Activated B cell treated with CpG ODN at 0.5 μM for 24 hours (primary cell): ENCODE measurements around the gene NPTN. TPM values are rescaled to one million over a fixed set of nuclear protein-coding genes. Genes with fewer than 3 reads are reported as not detected.

Source experiments
- ATAC-seq: fragments of 200-7000 bp; cut with Tn5 transposase; one replicate; pipeline ENCODE4 v1.10.0; 2021; ENCODE audit warnings: low read depth, mild to moderate bottlenecking, moderate library complexity
- CTCF ChIA-PET: fragments of 350-600 bp; sonication (Branson Sonifier 250); formaldehyde crosslinking; loops from one replicate; lab custom pipeline; 2021; ENCODE audit warnings: antibody characterized with exemption; lab: Charles Lee
- POLR2A ChIA-PET: fragments of 350-600 bp; sonication (Branson Sonifier 250); formaldehyde crosslinking; loops from one replicate; lab custom pipeline; 2021; ENCODE audit warnings: antibody characterized with exemption; lab: Charles Lee
- DNase-seq: peaks from one replicate; pipeline ENCODE4 v3.0.0; 2022
- H3K27ac Mint-ChIP-seq: one replicate; pipeline ENCODE4 v1.8.0; 2020; ENCODE audit warnings: mixed read lengths
- H3K27me3 Mint-ChIP-seq: one replicate; pipeline ENCODE4 v1.8.0; 2021; ENCODE audit warnings: mixed read lengths
- H3K36me3 Mint-ChIP-seq: one replicate; pipeline ENCODE4 v1.8.0; 2021; ENCODE audit warnings: low read depth, mixed read lengths
- H3K4me1 Mint-ChIP-seq: one replicate; pipeline ENCODE4 v1.8.0; 2021; ENCODE audit warnings: mixed read lengths
- H3K4me3 Mint-ChIP-seq: one replicate; pipeline ENCODE4 v1.8.0; 2020; ENCODE audit warnings: mild to moderate bottlenecking, mixed read lengths
- H3K9me3 Mint-ChIP-seq: one replicate; pipeline ENCODE4 v1.8.0; 2020; ENCODE audit warnings: mixed read lengths
- intact Hi-C: fragments of 100-400 bp; cut with micrococcal nuclease; formaldehyde crosslinking; loops from one replicate; pipeline ENCODE4 v1.15.1; 2024
- total RNA-seq: library from RNA; stranded (reverse); gene quantifications from 2 replicates; pipeline ENCODE4 v1.2.3, GENCODE V29; 2022
- TF ChIP-seq, protein P1 (sequence below): fragments of 200-600 bp; IDR thresholded peaks from one replicate; pipeline ENCODE4 v1.8.0; 2022; ENCODE audit warnings: antibody characterized with exemption, mild to moderate bottlenecking

NPTN gene
- total RNA-seq, 1 donor from 2014 or later = 36.1 TPM

- no peak for DNase-seq
- H3K27ac Mint-ChIP-seq = no peak overlapping the region
- no peak for ATAC-seq
- TF ChIP-seq, protein P1, sequence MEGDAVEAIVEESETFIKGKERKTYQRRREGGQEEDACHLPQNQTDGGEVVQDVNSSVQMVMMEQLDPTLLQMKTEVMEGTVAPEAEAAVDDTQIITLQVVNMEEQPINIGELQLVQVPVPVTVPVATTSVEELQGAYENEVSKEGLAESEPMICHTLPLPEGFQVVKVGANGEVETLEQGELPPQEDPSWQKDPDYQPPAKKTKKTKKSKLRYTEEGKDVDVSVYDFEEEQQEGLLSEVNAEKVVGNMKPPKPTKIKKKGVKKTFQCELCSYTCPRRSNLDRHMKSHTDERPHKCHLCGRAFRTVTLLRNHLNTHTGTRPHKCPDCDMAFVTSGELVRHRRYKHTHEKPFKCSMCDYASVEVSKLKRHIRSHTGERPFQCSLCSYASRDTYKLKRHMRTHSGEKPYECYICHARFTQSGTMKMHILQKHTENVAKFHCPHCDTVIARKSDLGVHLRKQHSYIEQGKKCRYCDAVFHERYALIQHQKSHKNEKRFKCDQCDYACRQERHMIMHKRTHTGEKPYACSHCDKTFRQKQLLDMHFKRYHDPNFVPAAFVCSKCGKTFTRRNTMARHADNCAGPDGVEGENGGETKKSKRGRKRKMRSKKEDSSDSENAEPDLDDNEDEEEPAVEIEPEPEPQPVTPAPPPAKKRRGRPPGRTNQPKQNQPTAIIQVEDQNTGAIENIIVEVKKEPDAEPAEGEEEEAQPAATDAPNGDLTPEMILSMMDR = no peak
- ChIA-PET CTCF (no interaction called here), POLR2A (no interaction called here)
- H3K27me3 Mint-ChIP-seq = peaks cover 34% of the 10 kb centered on the region
- H3K36me3 Mint-ChIP-seq = no peaks in the 10 kb centered on the region
- intact Hi-C loops = no loop called here
- no peaks in the 10 kb centered on the region for H3K4me1 Mint-ChIP-seq
- H3K4me3 Mint-ChIP-seq = no peak overlapping the region
- H3K9me3 Mint-ChIP-seq = no peaks in the 10 kb centered on the region
Measured at GRCh38 chr15:73674587-73674986, 41.4 kb upstream of the NPTN start.

GRCh38 chr15:73660455-73660854, 27.3 kb upstream of the NPTN start:
- Mint-ChIP-seq H3K27me3 (peaks cover 23% of the 10 kb centered on the region), H3K4me3 (no peak overlapping the region), H3K4me1 (no peaks in the 10 kb centered on the region), H3K27ac (no peak overlapping the region), H3K36me3 (no peaks in the 10 kb centered on the region), H3K9me3 (peaks cover 7% of the 10 kb centered on the region)
- TF ChIP-seq, protein P1 = no peak
- intact Hi-C loops = no loop called here
- POLR2A ChIA-PET = no interaction called here
- no peak for DNase-seq
- ATAC-seq = no peak
- CTCF ChIA-PET = no interaction called here

- CTCF ChIA-PET = no interaction called here
- H3K27ac Mint-ChIP-seq = no peak overlapping the region
- intact Hi-C loops = no loop called here
Measured at GRCh38 chr15:73658645-73659044, 25.5 kb upstream of the NPTN start.

DNA sequence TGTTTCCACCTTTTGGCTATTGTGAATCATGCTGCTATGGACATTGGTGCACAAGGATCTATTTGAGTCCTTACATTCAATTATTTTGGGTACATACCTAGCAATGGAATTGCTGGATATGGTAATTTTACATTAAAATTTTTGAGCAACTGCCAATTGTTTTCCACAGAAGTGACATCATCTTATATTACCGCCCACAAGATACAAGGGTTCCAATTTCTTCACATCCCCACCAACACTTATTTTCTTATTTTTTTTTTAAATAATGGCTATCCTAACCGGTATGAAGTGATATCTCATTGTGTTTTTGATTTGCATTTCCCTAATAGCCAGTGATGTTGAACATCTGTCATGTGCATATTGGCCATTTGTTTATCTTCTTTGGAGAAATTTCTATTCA, 22.5 kb upstream of the NPTN start:
- ChIA-PET POLR2A (no interaction called here), CTCF (no interaction called here)
- H3K27ac Mint-ChIP-seq = no peak overlapping the region
- DNase-seq = no peak
- ATAC-seq = no peak
- TF ChIP-seq, protein P1 = no peak
- peaks cover 22% of the 10 kb centered on the region for H3K27me3 Mint-ChIP-seq
- H3K4me1 Mint-ChIP-seq = no peaks in the 10 kb centered on the region
- intact Hi-C loops = no loop called here
- H3K9me3 Mint-ChIP-seq = peaks cover 3% of the 10 kb centered on the region
- no peaks in the 10 kb centered on the region for H3K36me3 Mint-ChIP-seq
- H3K4me3 Mint-ChIP-seq = no peak overlapping the region

More at GRCh38 chr15:73658645-73659044, 25.5 kb upstream of the NPTN start:
- TF ChIP-seq, protein P1 = no peak
- Mint-ChIP-seq H3K36me3 (no peaks in the 10 kb centered on the region), H3K4me3 (no peak overlapping the region), H3K27me3 (peaks cover 26% of the 10 kb centered on the region), H3K4me1 (no peaks in the 10 kb centered on the region), H3K9me3 (peaks cover 6% of the 10 kb centered on the region)
- DNase-seq (no peak), ATAC-seq (no peak)
- POLR2A ChIA-PET = no interaction called here

DNA sequence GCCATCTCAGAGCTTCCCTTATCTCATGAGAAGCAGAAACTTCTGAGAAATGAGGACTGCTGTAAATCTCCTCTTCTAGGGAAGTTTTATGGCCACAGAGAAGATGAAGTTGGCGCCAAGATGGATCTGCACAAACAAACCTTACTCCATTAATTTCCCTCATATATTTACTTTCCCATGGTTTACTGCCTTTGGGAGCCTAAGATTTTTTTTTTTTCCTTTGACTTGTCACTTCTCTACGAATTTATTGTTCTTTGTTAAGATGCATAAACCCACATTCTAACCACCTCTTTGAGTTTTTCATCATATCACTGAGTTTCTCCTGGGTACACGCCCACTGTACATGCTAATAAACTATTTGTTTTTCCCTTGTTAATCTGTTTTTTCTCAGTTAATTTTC, 21.5 kb upstream of the NPTN start:
- intact Hi-C loops = no loop called here

More for the DNA sequence above, 21.5 kb upstream of the NPTN start:
- TF ChIP-seq, protein P1 = no peak
- H3K27ac Mint-ChIP-seq = no peak overlapping the region
- POLR2A ChIA-PET = no interaction called here
- ATAC-seq (no peak), DNase-seq (no peak)
- no peaks in the 10 kb centered on the region for H3K4me1 Mint-ChIP-seq
- CTCF ChIA-PET = no interaction called here
- H3K4me3 Mint-ChIP-seq = no peak overlapping the region
- H3K9me3 Mint-ChIP-seq = peaks cover 3% of the 10 kb centered on the region
- H3K36me3 Mint-ChIP-seq = no peaks in the 10 kb centered on the region
- peaks cover 14% of the 10 kb centered on the region for H3K27me3 Mint-ChIP-seq
